Keratinocyte (primary cell): ENCODE results near the gene NFYC. TPM values are rescaled to one million over a fixed set of nuclear protein-coding genes. Genes with fewer than 3 reads are reported as not detected.

ENCODE experiments used
- DNase-seq: peaks from one replicate; pipeline ENCODE4 v3.0.0-alpha.2; 2011; ENCODE audit warnings: low read depth, missing footprints, low spot score
- FAIRE-seq: peaks from 2 replicates; lab custom pipeline; 2011; peaks lifted over from hg19 to GRCh38; lab: Jason Lieb, UNC
- H2AFZ ChIP-seq: 2 replicates; pipeline ENCODE4 v1.6.0; 2012; ENCODE audit warnings: low read length, control low read depth, inconsistent platforms; ENCODE audit not compliant: control insufficient read depth
- H3K27ac ChIP-seq: 2 replicates; pipeline ENCODE4 v1.5.1; 2011; ENCODE audit warnings: low read length; ENCODE audit not compliant: control insufficient read depth, insufficient read depth
- H3K27me3 ChIP-seq: 3 replicates; pipeline ENCODE4 v1.6.0; 2011; ENCODE audit warnings: low read length; ENCODE audit not compliant: control insufficient read depth, insufficient read depth; ENCODE audit errors: extremely low read depth
- H3K36me3 ChIP-seq, 2 experiments: 2 replicates in 1 of 2; 3 replicates in 1 of 2; pipeline ENCODE4 v1.5.1; 2011; ENCODE audit warnings: low read length in 2 of 2, mild to moderate bottlenecking in 1 of 2; ENCODE audit not compliant: control insufficient read depth in 2 of 2, insufficient read depth in 2 of 2; ENCODE audit errors: extremely low read depth in 1 of 2
- H3K4me1 ChIP-seq: 3 replicates; pipeline ENCODE4 v1.5.1; 2011; ENCODE audit warnings: low read length; ENCODE audit not compliant: control insufficient read depth, insufficient read depth; ENCODE audit errors: extremely low read depth
- H3K4me2 ChIP-seq: 3 replicates; pipeline ENCODE4 v1.6.0; 2011; ENCODE audit warnings: low read depth, low read length; ENCODE audit not compliant: control insufficient read depth, insufficient read depth; ENCODE audit errors: extremely low read depth
- H3K4me3 ChIP-seq, 3 experiments: fragments of 200-600 bp in 1 of 3; sonication (generic) in 1 of 3; 2 replicates in 2 of 3; 3 replicates in 1 of 3; pipeline ENCODE4 v1.5.1; 2011 to 2016; ENCODE audit warnings: low read length in 3 of 3, mild to moderate bottlenecking in 3 of 3, control low read depth in 2 of 3, inconsistent platforms in 1 of 3, low read depth in 1 of 3, mixed read lengths in 1 of 3, mixed run types in 1 of 3, moderate library complexity in 1 of 3; ENCODE audit not compliant: control insufficient read depth in 2 of 3, insufficient read depth in 2 of 3; ENCODE audit errors: extremely low read depth in 1 of 3
- H3K79me2 ChIP-seq: 2 replicates; pipeline ENCODE4 v1.6.0; 2012; ENCODE audit warnings: low read length; ENCODE audit not compliant: control insufficient read depth, insufficient read depth
- H3K9ac ChIP-seq: 3 replicates; pipeline ENCODE4 v1.6.0; 2011; ENCODE audit warnings: low read length; ENCODE audit not compliant: control insufficient read depth, insufficient read depth; ENCODE audit errors: extremely low read depth
- H3K9me1 ChIP-seq: 3 replicates; pipeline ENCODE4 v1.6.0; 2011; ENCODE audit warnings: low read length; ENCODE audit not compliant: control insufficient read depth, insufficient read depth; ENCODE audit errors: extremely low read depth
- H3K9me3 ChIP-seq: 2 replicates; pipeline ENCODE4 v1.5.1; 2012; ENCODE audit warnings: low read depth, low read length; ENCODE audit not compliant: control insufficient read depth
- H4K20me1 ChIP-seq: 3 replicates; pipeline ENCODE4 v1.6.0; 2011; ENCODE audit warnings: low read length; ENCODE audit not compliant: control insufficient read depth, insufficient read depth; ENCODE audit errors: extremely low read depth
- EZH2 ChIP-seq: IDR thresholded peaks from one replicate; pipeline ENCODE4 v1.6.1; 2012; ENCODE audit warnings: inconsistent platforms, mild to moderate bottlenecking, low read length, moderate library complexity
- dilution Hi-C: fragments of 300-500 bp; cut with MboI; formaldehyde crosslinking; loops from one replicate; pipeline ENCODE4 v1.7.0; 2020; ENCODE audit warnings: low sequenced_read_pairs; ENCODE audit not compliant: extremely low pct_ligation_motif_present
- polyA plus RNA-seq, 5 experiments: library from polyadenylated mRNA; depleted of rRNA in 3 of 5; stranded (reverse) in 3 of 5; stranded (forward) in 1 of 5; unstranded in 1 of 5; fragments of >200 nt; gene quantifications; 1 replicate in 1 of 5; 2 replicates in 3 of 5; 3 replicates in 1 of 5; pipeline versions ENCODE4 v1.2.1 to v1.2.3, GENCODE V29; 2011 to 2012; ENCODE audit warnings: missing spikeins in 2 of 5, low read depth in 1 of 5, low replicate concordance in 1 of 5
- TF ChIP-seq, protein P1 (sequence below), 3 experiments: IDR thresholded peaks in 1 of 3; conservative IDR thresholded peaks in 1 of 3; optimal IDR thresholded peaks in 1 of 3; 2 replicates in 2 of 3; 3 replicates in 1 of 3; pipeline versions ENCODE3 to v1.5.1; 2011; ENCODE audit warnings: low read length in 3 of 3, mild to moderate bottlenecking in 3 of 3, moderate library complexity in 2 of 3, control low read depth in 1 of 3, inconsistent platforms in 1 of 3; ENCODE audit not compliant: insufficient read depth in 2 of 3; ENCODE audit errors: extremely low read depth in 1 of 3

The NFYC gene
- polyA plus RNA-seq, 1 donor (not counting 4 experiments of a cell fraction or from before 2014, with no cell fraction given): 32.4 TPM

DNA sequence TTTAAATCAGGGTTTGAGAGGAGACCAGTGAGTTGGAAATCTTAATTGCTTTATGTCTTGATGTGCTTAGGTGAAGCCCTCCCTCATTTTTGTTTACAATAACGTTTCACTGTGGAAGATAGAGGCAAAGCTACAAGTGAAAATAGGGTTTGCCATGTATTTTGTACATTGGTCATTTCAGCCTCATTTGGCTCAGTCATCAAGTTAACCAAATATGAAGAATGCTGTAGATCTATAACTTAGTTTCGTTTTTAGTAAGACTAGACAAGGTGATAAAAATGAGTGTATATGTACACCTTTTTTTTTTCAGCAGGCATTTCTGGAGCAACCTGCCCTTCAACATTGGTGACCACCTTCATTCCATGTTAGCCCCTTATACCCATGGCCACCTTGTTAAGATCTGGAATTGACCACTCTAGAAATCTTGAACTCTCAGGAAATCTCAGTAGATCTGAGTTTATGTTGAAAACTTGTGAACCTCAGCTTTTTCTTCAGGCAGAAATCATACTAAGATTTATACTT lies 2.9 kb downstream of the NFYC start:
- dilution Hi-C loops: no loop called here

DNA sequence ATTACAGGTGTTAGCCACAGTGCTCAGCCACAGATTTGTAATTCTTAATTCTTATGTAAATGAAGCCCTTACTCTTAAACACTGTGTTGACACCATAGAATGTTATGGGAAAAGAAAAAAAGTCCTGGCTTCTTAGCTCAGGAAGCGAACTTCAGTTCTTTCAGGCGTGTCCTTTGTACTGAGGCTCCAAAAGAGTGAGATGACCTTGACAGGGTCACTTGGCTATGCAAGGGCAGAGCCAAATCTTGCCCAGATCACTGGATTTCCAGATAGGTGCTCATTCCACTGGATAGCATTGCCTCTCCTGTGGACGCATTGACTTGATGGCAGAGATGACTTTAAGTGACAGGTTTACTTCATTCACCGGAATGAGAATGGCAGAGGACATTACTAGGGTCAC lies 4.8 kb downstream of the NFYC start:
- FAIRE-seq: no peak

More for the DNA sequence above, 2.9 kb downstream of the NFYC start:
- FAIRE-seq (no peak), DNase-seq (no peak)
- Histone ChIP-seq H3K36me3 (no peaks in the 10 kb centered on the region), H3K9me1 (no peaks in the 10 kb centered on the region), H3K27me3 (no peaks in the 10 kb centered on the region), H4K20me1 (peaks cover 3% of the 10 kb centered on the region), H3K9ac (no peak overlapping the region), H3K79me2 (peaks cover 85% of the 10 kb centered on the region), H3K9me3 (no peaks in the 10 kb centered on the region), H3K4me1 (peaks cover 29% of the 10 kb centered on the region), H3K4me2 (peak overlapping the region; percentile 1), H3K27ac (no peak overlapping the region), H2AFZ (no peak overlapping the region), H3K4me3 (no peak overlapping the region)
- TF ChIP-seq, protein P1, sequence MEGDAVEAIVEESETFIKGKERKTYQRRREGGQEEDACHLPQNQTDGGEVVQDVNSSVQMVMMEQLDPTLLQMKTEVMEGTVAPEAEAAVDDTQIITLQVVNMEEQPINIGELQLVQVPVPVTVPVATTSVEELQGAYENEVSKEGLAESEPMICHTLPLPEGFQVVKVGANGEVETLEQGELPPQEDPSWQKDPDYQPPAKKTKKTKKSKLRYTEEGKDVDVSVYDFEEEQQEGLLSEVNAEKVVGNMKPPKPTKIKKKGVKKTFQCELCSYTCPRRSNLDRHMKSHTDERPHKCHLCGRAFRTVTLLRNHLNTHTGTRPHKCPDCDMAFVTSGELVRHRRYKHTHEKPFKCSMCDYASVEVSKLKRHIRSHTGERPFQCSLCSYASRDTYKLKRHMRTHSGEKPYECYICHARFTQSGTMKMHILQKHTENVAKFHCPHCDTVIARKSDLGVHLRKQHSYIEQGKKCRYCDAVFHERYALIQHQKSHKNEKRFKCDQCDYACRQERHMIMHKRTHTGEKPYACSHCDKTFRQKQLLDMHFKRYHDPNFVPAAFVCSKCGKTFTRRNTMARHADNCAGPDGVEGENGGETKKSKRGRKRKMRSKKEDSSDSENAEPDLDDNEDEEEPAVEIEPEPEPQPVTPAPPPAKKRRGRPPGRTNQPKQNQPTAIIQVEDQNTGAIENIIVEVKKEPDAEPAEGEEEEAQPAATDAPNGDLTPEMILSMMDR (optimal IDR thresholded peaks at IDR 0.05 in 1 of 3, IDR thresholded peaks at IDR 0.05 in 1 of 3, conservative IDR thresholded peaks at IDR 0.05 in 1 of 3; ENCODE audit: extremely low read depth in 1 of 3, insufficient read depth in 2 of 3, low read length in 3 of 3): no peak
- TF ChIP-seq EZH2: no peak

More for the DNA sequence above, 4.8 kb downstream of the NFYC start:
- Histone ChIP-seq H3K4me1 (peaks cover 18% of the 10 kb centered on the region), H3K9me3 (no peaks in the 10 kb centered on the region), H3K4me2 (no peak overlapping the region), H4K20me1 (peaks cover 3% of the 10 kb centered on the region), H3K4me3 (no peak overlapping the region), H3K79me2 (peaks cover 86% of the 10 kb centered on the region), H3K27ac (no peak overlapping the region), H3K36me3 (no peaks in the 10 kb centered on the region), H2AFZ (no peak overlapping the region), H3K9me1 (no peaks in the 10 kb centered on the region), H3K9ac (no peak overlapping the region), H3K27me3 (no peaks in the 10 kb centered on the region)
- TF ChIP-seq, protein P1 (optimal IDR thresholded peaks at IDR 0.05 in 1 of 3, IDR thresholded peaks at IDR 0.05 in 1 of 3, conservative IDR thresholded peaks at IDR 0.05 in 1 of 3; ENCODE audit: extremely low read depth in 1 of 3, insufficient read depth in 2 of 3, low read length in 3 of 3): no peak
- TF ChIP-seq EZH2: no peak
- dilution Hi-C loops: no loop called here
- no peak for DNase-seq
